ENCODE results near the gene TCL1B. TPM values are rescaled to one million over a fixed set of nuclear protein-coding genes. Genes with fewer than 3 reads are reported as not detected.
"Not testable (repeated sequence)": the region's sequence is repeated elsewhere in the genome, so short reads cannot be mapped to it uniquely, and the experiment has no call there.

Gene TCL1B
- total RNA-seq, 3 donors from 2014 or later: not detected

- H3K4me3 ChIP-seq: no peak within 1 kb of the TSS
- peak; percentile 52 for ATAC-seq
- intact Hi-C loops (cut with DNase I, micrococcal nuclease): no loop called here
- no peaks in the 10 kb centered on the region for H3K4me1 ChIP-seq (ENCODE audit: low read depth)
- no peak for TF ChIP-seq CTCF (IDR thresholded peaks at IDR 0.05)
- no peak for DNase-seq
- no peaks in the 10 kb centered on the region for H3K9me3 ChIP-seq
- H3K36me3 ChIP-seq (ENCODE audit: low read depth): no peaks in the 10 kb centered on the region
Measured at GRCh38 chr14:95713596-95714371, 27.6 kb downstream of the TCL1B start, which contains the start of gene TCL1A. Gene TCL1A (minus strand): TSS chr14:95714125. CDS start chr14:95714066, 59 bp downstream.

GRCh38 chr14:95722525-95723190 lies 36.4 kb downstream of the TCL1B start:
- intact Hi-C loops (cut with DNase I, micrococcal nuclease): no loop called here
- TF ChIP-seq CTCF (IDR thresholded peaks at IDR 0.05): no peak

GRCh38 chr14:95725685-95726336 lies 39.6 kb downstream of the TCL1B start:
- Histone ChIP-seq H3K9me3 (no peaks in the 10 kb centered on the region), H3K4me3 (no peak overlapping the region), H3K4me1 (ENCODE audit: low read depth) (no peaks in the 10 kb centered on the region), H3K36me3 (ENCODE audit: low read depth) (no peaks in the 10 kb centered on the region)
- no peak for DNase-seq
- no peak for TF ChIP-seq CTCF (IDR thresholded peaks at IDR 0.05)
- intact Hi-C loops (cut with DNase I, micrococcal nuclease): no loop called here
- no peak for ATAC-seq

More at GRCh38 chr14:95722525-95723190, 36.4 kb downstream of the TCL1B start:
- ATAC-seq: no peak
- DNase-seq: no peak
- no peaks in the 10 kb centered on the region for H3K36me3 ChIP-seq (ENCODE audit: low read depth)
- H3K4me3 ChIP-seq: no peak overlapping the region
- no peaks in the 10 kb centered on the region for H3K4me1 ChIP-seq (ENCODE audit: low read depth)
- H3K9me3 ChIP-seq: no peaks in the 10 kb centered on the region

GRCh38 chr14:95727056-95727700 lies 41.0 kb downstream of the TCL1B start:
- Histone ChIP-seq H3K36me3 (ENCODE audit: low read depth) (no peaks in the 10 kb centered on the region), H3K4me3 (no peak overlapping the region), H3K9me3 (no peaks in the 10 kb centered on the region), H3K4me1 (ENCODE audit: low read depth) (no peaks in the 10 kb centered on the region)
- no peak for TF ChIP-seq CTCF (IDR thresholded peaks at IDR 0.05)
- intact Hi-C loops (cut with DNase I, micrococcal nuclease): no loop called here
- ATAC-seq: no peak
- DNase-seq: no peak

- H3K9me3 ChIP-seq; intact Hi-C loops (cut with DNase I, micrococcal nuclease); H3K36me3 ChIP-seq (ENCODE audit: low read depth); H3K4me3 ChIP-seq; H3K4me1 ChIP-seq (ENCODE audit: low read depth); ATAC-seq; DNase-seq: not testable (repeated sequence)
Measured at GRCh38 chr14:95729402-95730028, 43.3 kb downstream of the TCL1B start.
